HCT116 (cell line): ENCODE data around the gene DZIP1L. TPM values are rescaled to one million over a fixed set of nuclear protein-coding genes. Genes with fewer than 3 reads are reported as not detected.

ENCODE experiments used
- ATAC-seq: fragments of 200-7000 bp; cut with Tn5 transposase; 2 replicates; pipeline ENCODE4 v1.9.1; 2020; ENCODE audit warnings: mild to moderate bottlenecking, moderate library complexity
- BruUV-seq: library from RNA; stranded (reverse); fragments of 400-500 nt; replicated peaks from 2 replicates; lab custom pipeline; 2021; lab: Mats Ljungman, UMichigan
- CTCF ChIA-PET: fragments of 300-600 bp; sonication (Branson Sonifier 250); formaldehyde crosslinking; loops from one replicate; lab custom pipeline; 2021; ENCODE audit warnings: antibody characterized with exemption; lab: Charles Lee
- POLR2A ChIA-PET: fragments of 300-600, 350-600 bp; sonication (Branson Sonifier 250); formaldehyde crosslinking; loops from one replicate; lab custom pipeline; 2021; ENCODE audit warnings: antibody characterized with exemption; lab: Charles Lee
- RAD21 ChIA-PET, 2 experiments: fragments of 300-600 bp; sonication (Branson Sonifier 250); formaldehyde crosslinking; loops; one replicate each; lab custom pipeline; 2023; ENCODE audit warnings: low total read pairs in 2 of 2; ENCODE audit not compliant: uncharacterized antibody in 2 of 2, unreplicated experiment in 2 of 2, low non-redundant PET in 1 of 2; lab: Charles Lee
- DNase-seq: peaks from one replicate; pipeline ENCODE4 v3.0.0-alpha.2; 2010; ENCODE audit warnings: low read depth, low spot score
- H2AFZ ChIP-seq: fragments of 200-600 bp; shearing (Covaris generic), sonication (generic); 2 replicates; pipeline ENCODE4 v1.6.1; 2017; ENCODE audit warnings: low read depth, mixed run types, mixed read lengths, antibody characterized with exemption, low read length; ENCODE audit not compliant: poor library complexity, severe bottlenecking
- H3K27ac ChIP-seq: 2 replicates; pipeline ENCODE4 v1.5.1; 2012; ENCODE audit warnings: low read depth, low read length
- H3K27me3 ChIP-seq: fragments of 200-600 bp; sonication (generic); 2 replicates; pipeline ENCODE4 v1.6.1; 2016; ENCODE audit warnings: mixed run types, low read length, mixed read lengths; ENCODE audit not compliant: insufficient read depth
- H3K36me3 ChIP-seq, 2 experiments: fragments of 200-500 bp in 1 of 2; fragments of 200-600 bp in 1 of 2; sonication (Bioruptor generic) in 1 of 2; sonication (generic) in 1 of 2; 2 replicates each; pipeline versions ENCODE4 v1.5.1 to v1.6.1; 2014 to 2016; ENCODE audit warnings: low read length in 2 of 2, inconsistent platforms in 1 of 2, mixed read lengths in 1 of 2, mixed run types in 1 of 2; ENCODE audit not compliant: insufficient read depth in 2 of 2, control insufficient read depth in 1 of 2
- H3K4me1 ChIP-seq, 2 experiments: fragments of 200-600 bp in 1 of 2; sonication (generic) in 1 of 2; 2 replicates each; pipeline versions ENCODE4 v1.5.1 to v1.6.1; 2012 to 2017; ENCODE audit warnings: low read length in 2 of 2, inconsistent platforms in 1 of 2, mild to moderate bottlenecking in 1 of 2, mixed read lengths in 1 of 2, mixed run types in 1 of 2, moderate library complexity in 1 of 2; ENCODE audit not compliant: insufficient read depth in 2 of 2, control insufficient read depth in 1 of 2
- H3K4me2 ChIP-seq: fragments of 200-600 bp; sonication (generic); 2 replicates; pipeline ENCODE4 v1.6.1; 2017; ENCODE audit warnings: mixed run types, low read length, mixed read lengths
- H3K4me3 ChIP-seq, 2 experiments: fragments of 200-600 bp in 1 of 2; sonication (generic) in 1 of 2; replicated peaks in 1 of 2; 2 replicates each; pipeline ENCODE4 v1.5.1; 2011 to 2016; ENCODE audit warnings: low read length in 2 of 2, control low read depth in 1 of 2, low read depth in 1 of 2, mild to moderate bottlenecking in 1 of 2, mixed read lengths in 1 of 2, mixed run types in 1 of 2
- H3K79me2 ChIP-seq: fragments of 200-600 bp; sonication (generic); 2 replicates; pipeline ENCODE4 v1.6.1; 2017; ENCODE audit warnings: mild to moderate bottlenecking, mixed run types, low read length, moderate library complexity, mixed read lengths; ENCODE audit not compliant: insufficient read depth
- H3K9ac ChIP-seq: fragments of 200-600 bp; sonication (generic); 2 replicates; pipeline ENCODE4 v1.6.1; 2016; ENCODE audit warnings: low read length, mixed read lengths
- H3K9me2 ChIP-seq: fragments of 200-600 bp; sonication (generic), shearing (Covaris generic); 2 replicates; pipeline ENCODE4 v1.6.1; 2017; ENCODE audit warnings: mixed run types, mild to moderate bottlenecking, moderate library complexity; ENCODE audit not compliant: insufficient read depth
- H3K9me3 ChIP-seq, 2 experiments: fragments of 200-500 bp in 1 of 2; fragments of 200-600 bp in 1 of 2; sonication (Bioruptor generic) in 1 of 2; sonication (generic) in 1 of 2; 2 replicates each; pipeline ENCODE4 v1.6.1; 2014 to 2017; ENCODE audit warnings: low read length in 2 of 2, mixed read lengths in 2 of 2, inconsistent platforms in 1 of 2, low read depth in 1 of 2, mild to moderate bottlenecking in 1 of 2, mixed run types in 1 of 2, moderate library complexity in 1 of 2; ENCODE audit not compliant: control insufficient read depth in 1 of 2, insufficient read depth in 1 of 2
- H4K20me1 ChIP-seq: fragments of 200-600 bp; sonication (generic), shearing (Covaris generic); 2 replicates; pipeline ENCODE4 v1.6.1; 2017; ENCODE audit warnings: mixed run types, mild to moderate bottlenecking, moderate library complexity; ENCODE audit not compliant: insufficient read depth
- CBX3 ChIP-seq: IDR thresholded peaks from 2 replicates; pipeline ENCODE4 v1.6.1; 2012; ENCODE audit warnings: low read depth
- CEBPB ChIP-seq: IDR thresholded peaks from 2 replicates; pipeline ENCODE4 v1.6.1; 2012; ENCODE audit warnings: low read depth
- EZH2 ChIP-seq: fragments of 200-600 bp; sonication (generic); IDR thresholded peaks from 2 replicates; pipeline ENCODE4 v1.6.1; 2017; ENCODE audit warnings: antibody characterized with exemption, mixed run types
- FOSL1 ChIP-seq: IDR thresholded peaks from 2 replicates; pipeline ENCODE4 v1.6.1; 2012; ENCODE audit warnings: low read depth
- JUND ChIP-seq: IDR thresholded peaks from 2 replicates; pipeline ENCODE4 v1.6.1; 2012
- POLR2AphosphoS5 ChIP-seq: IDR thresholded peaks from 2 replicates; pipeline ENCODE4 v1.6.1; 2011; ENCODE audit warnings: mild to moderate bottlenecking, low read depth, low read length, moderate library complexity
- RAD21 ChIP-seq: IDR thresholded peaks from 2 replicates; pipeline ENCODE4 v1.6.1; 2012; ENCODE audit warnings: low read depth, mild to moderate bottlenecking
- SIN3A ChIP-seq: IDR thresholded peaks from 2 replicates; pipeline ENCODE4 v1.6.1; 2012; ENCODE audit warnings: low read depth
- SP1 ChIP-seq: IDR thresholded peaks from 2 replicates; pipeline ENCODE4 v1.6.1; 2012; ENCODE audit warnings: low read depth
- SRF ChIP-seq: IDR thresholded peaks from 2 replicates; pipeline ENCODE4 v1.6.1; 2012; ENCODE audit warnings: low read depth
- TCF7L2 ChIP-seq: IDR thresholded peaks from 2 replicates; pipeline ENCODE4 v1.7.0; 2011; ENCODE audit warnings: borderline replicate concordance, inconsistent platforms; ENCODE audit not compliant: insufficient read depth, insufficient read length; ENCODE audit errors: extremely low read depth
- YY1 ChIP-seq: IDR thresholded peaks from 2 replicates; pipeline ENCODE4 v1.6.1; 2011; ENCODE audit warnings: low read length, low read depth, moderate library complexity, mild to moderate bottlenecking; ENCODE audit not compliant: insufficient replicate concordance; ENCODE audit errors: extremely low read depth
- ZFX ChIP-seq: fragments of 450-650 bp; IDR thresholded peaks from 2 replicates; pipeline ENCODE4 v1.6.1; 2017
- ZNF274 ChIP-seq: fragments of 200-500 bp; sonication (Bioruptor generic); IDR thresholded peaks from 2 replicates; pipeline ENCODE4 v1.6.1; 2014; ENCODE audit warnings: mild to moderate bottlenecking, low read depth, low read length, inconsistent platforms
- intact Hi-C: fragments of 100-400 bp; cut with micrococcal nuclease; formaldehyde crosslinking; loops from 2 replicates; pipeline ENCODE4 v1.10.0; 2022
- total RNA-seq: library from RNA; stranded (reverse); gene quantifications from one replicate; pipeline ENCODE4 v1.2.1, GENCODE V29; 2021; ENCODE audit not compliant: unreplicated experiment
- TF ChIP-seq, protein P1 (sequence below): IDR thresholded peaks from 2 replicates; pipeline ENCODE4 v1.6.1; 2011; ENCODE audit warnings: mild to moderate bottlenecking, low read length, moderate library complexity; ENCODE audit not compliant: insufficient replicate concordance; ENCODE audit errors: extremely low read depth
- TF ChIP-seq, protein P2 (sequence below), 3 experiments: fragments of 200-600 bp in 1 of 3; sonication (generic) in 1 of 3; IDR thresholded peaks in 2 of 3; conservative IDR thresholded peaks in 1 of 3; 2 replicates each; pipeline ENCODE4 v1.5.1; 2012 to 2017; ENCODE audit warnings: low read depth in 2 of 3, low read length in 2 of 3, antibody characterized with exemption in 1 of 3, borderline replicate concordance in 1 of 3, control low read depth in 1 of 3, mild to moderate bottlenecking in 1 of 3, mixed read lengths in 1 of 3, mixed run types in 1 of 3, moderate library complexity in 1 of 3; ENCODE audit not compliant: insufficient read depth in 1 of 3
- TF ChIP-seq, protein P3 (sequence below): IDR thresholded peaks from 2 replicates; pipeline ENCODE4 v1.6.1; 2012; ENCODE audit warnings: low read depth
- TF ChIP-seq, protein P4 (sequence below): IDR thresholded peaks from 2 replicates; pipeline ENCODE4 v1.6.1; 2012
- TF ChIP-seq, protein P5 (sequence below): IDR thresholded peaks from 2 replicates; pipeline ENCODE4 v1.6.1; 2012

DZIP1L gene
- total RNA-seq, 1 experiment from 2014 or later, result 9.6 TPM

DNA sequence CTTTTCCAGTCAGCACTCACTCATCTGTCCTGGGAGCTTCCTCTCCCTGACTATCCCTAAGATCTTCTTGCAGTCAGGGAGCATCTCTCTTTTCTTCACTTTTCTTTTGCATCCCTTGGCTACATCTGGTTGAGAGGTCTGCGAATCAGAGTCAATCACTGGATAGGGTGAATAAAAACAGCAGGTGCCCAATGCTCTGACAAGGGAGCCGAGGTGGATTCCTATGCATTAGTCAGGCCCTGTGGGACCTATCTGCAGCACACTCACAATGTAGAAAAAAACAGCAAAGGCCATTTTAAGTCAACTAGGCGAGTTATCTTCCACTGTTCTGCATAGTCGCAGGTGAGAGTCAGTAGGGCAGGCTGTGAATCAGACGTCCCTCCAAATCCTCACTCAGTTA, 35.5 kb downstream of the DZIP1L start:
- Histone ChIP-seq H3K9me3 (no peaks in the 10 kb centered on the region), H3K9ac (no peak overlapping the region), H3K4me2 (no peak overlapping the region), H4K20me1 (no peaks in the 10 kb centered on the region), H3K36me3 (peaks cover 6% of the 10 kb centered on the region in 2 experiments; a peak in 1 of 4 replicates), H3K79me2 (no peaks in the 10 kb centered on the region), H3K27ac (no peak overlapping the region), H3K9me2 (no peaks in the 10 kb centered on the region), H2AFZ (no peak overlapping the region), H3K4me3 (no peak overlapping the region), H3K4me1 (peaks cover 27 to 48% of the 10 kb centered on the region in 2 experiments), H3K27me3 (no peaks in the 10 kb centered on the region)
- intact Hi-C loops, result no loop called here
- ChIA-PET CTCF (no interaction called here), POLR2A (no interaction called here), RAD21 (no interaction called here)
- ATAC-seq, result no peak
- no TSS peak for BruUV-seq
- DNase-seq, result no peak
- TF ChIP-seq EZH2 (no peak), ZFX (no peak), ZNF274 (no peak), TCF7L2 (no peak), RAD21 (no peak), JUND (no peak), POLR2AphosphoS5 (no peak), SIN3A (no peak), CEBPB (no peak), FOSL1 (no peak), YY1 (no peak), SP1 (no peak), SRF (no peak), CBX3 (no peak)
- TF ChIP-seq, protein P1, sequence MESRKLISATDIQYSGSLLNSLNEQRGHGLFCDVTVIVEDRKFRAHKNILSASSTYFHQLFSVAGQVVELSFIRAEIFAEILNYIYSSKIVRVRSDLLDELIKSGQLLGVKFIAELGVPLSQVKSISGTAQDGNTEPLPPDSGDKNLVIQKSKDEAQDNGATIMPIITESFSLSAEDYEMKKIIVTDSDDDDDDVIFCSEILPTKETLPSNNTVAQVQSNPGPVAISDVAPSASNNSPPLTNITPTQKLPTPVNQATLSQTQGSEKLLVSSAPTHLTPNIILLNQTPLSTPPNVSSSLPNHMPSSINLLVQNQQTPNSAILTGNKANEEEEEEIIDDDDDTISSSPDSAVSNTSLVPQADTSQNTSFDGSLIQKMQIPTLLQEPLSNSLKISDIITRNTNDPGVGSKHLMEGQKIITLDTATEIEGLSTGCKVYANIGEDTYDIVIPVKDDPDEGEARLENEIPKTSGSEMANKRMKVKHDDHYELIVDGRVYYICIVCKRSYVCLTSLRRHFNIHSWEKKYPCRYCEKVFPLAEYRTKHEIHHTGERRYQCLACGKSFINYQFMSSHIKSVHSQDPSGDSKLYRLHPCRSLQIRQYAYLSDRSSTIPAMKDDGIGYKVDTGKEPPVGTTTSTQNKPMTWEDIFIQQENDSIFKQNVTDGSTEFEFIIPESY, result no peak
- TF ChIP-seq, protein P2, sequence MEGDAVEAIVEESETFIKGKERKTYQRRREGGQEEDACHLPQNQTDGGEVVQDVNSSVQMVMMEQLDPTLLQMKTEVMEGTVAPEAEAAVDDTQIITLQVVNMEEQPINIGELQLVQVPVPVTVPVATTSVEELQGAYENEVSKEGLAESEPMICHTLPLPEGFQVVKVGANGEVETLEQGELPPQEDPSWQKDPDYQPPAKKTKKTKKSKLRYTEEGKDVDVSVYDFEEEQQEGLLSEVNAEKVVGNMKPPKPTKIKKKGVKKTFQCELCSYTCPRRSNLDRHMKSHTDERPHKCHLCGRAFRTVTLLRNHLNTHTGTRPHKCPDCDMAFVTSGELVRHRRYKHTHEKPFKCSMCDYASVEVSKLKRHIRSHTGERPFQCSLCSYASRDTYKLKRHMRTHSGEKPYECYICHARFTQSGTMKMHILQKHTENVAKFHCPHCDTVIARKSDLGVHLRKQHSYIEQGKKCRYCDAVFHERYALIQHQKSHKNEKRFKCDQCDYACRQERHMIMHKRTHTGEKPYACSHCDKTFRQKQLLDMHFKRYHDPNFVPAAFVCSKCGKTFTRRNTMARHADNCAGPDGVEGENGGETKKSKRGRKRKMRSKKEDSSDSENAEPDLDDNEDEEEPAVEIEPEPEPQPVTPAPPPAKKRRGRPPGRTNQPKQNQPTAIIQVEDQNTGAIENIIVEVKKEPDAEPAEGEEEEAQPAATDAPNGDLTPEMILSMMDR (IDR thresholded peaks at IDR 0.05 in 2 of 3, conservative IDR thresholded peaks at IDR 0.05 in 1 of 3; ENCODE audit: borderline replicate concordance in 1 of 3, insufficient read depth in 1 of 3, low read depth in 2 of 3, low read length in 2 of 3), result no peak
- TF ChIP-seq, protein P3, sequence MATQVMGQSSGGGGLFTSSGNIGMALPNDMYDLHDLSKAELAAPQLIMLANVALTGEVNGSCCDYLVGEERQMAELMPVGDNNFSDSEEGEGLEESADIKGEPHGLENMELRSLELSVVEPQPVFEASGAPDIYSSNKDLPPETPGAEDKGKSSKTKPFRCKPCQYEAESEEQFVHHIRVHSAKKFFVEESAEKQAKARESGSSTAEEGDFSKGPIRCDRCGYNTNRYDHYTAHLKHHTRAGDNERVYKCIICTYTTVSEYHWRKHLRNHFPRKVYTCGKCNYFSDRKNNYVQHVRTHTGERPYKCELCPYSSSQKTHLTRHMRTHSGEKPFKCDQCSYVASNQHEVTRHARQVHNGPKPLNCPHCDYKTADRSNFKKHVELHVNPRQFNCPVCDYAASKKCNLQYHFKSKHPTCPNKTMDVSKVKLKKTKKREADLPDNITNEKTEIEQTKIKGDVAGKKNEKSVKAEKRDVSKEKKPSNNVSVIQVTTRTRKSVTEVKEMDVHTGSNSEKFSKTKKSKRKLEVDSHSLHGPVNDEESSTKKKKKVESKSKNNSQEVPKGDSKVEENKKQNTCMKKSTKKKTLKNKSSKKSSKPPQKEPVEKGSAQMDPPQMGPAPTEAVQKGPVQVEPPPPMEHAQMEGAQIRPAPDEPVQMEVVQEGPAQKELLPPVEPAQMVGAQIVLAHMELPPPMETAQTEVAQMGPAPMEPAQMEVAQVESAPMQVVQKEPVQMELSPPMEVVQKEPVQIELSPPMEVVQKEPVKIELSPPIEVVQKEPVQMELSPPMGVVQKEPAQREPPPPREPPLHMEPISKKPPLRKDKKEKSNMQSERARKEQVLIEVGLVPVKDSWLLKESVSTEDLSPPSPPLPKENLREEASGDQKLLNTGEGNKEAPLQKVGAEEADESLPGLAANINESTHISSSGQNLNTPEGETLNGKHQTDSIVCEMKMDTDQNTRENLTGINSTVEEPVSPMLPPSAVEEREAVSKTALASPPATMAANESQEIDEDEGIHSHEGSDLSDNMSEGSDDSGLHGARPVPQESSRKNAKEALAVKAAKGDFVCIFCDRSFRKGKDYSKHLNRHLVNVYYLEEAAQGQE, result no peak
- TF ChIP-seq, protein P4, sequence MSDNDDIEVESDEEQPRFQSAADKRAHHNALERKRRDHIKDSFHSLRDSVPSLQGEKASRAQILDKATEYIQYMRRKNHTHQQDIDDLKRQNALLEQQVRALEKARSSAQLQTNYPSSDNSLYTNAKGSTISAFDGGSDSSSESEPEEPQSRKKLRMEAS, result no peak
- TF ChIP-seq, protein P5, sequence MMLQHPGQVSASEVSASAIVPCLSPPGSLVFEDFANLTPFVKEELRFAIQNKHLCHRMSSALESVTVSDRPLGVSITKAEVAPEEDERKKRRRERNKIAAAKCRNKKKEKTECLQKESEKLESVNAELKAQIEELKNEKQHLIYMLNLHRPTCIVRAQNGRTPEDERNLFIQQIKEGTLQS, result no peak
